ENCODE data around the gene NGF.
"Not testable (repeated sequence)": the region's sequence is repeated elsewhere in the genome, so short reads cannot be mapped to it uniquely, and the experiment has no call there.

Gene NGF

GRCh38 chr1:115337633-115338456 lies at the start of gene NGF:
NGF (minus strand) TSS chr1:115338249; CDS start chr1:115286795, 51,454 bp downstream.
- no peak within 1 kb of the TSS for H3K27ac ChIP-seq
- no peak for TF ChIP-seq ZFX (IDR thresholded peaks at IDR 0.05; ENCODE audit: borderline replicate concordance)
- TF ChIP-seq, protein P1, sequence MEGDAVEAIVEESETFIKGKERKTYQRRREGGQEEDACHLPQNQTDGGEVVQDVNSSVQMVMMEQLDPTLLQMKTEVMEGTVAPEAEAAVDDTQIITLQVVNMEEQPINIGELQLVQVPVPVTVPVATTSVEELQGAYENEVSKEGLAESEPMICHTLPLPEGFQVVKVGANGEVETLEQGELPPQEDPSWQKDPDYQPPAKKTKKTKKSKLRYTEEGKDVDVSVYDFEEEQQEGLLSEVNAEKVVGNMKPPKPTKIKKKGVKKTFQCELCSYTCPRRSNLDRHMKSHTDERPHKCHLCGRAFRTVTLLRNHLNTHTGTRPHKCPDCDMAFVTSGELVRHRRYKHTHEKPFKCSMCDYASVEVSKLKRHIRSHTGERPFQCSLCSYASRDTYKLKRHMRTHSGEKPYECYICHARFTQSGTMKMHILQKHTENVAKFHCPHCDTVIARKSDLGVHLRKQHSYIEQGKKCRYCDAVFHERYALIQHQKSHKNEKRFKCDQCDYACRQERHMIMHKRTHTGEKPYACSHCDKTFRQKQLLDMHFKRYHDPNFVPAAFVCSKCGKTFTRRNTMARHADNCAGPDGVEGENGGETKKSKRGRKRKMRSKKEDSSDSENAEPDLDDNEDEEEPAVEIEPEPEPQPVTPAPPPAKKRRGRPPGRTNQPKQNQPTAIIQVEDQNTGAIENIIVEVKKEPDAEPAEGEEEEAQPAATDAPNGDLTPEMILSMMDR (IDR thresholded peaks at IDR 0.05), result no peak

DNA sequence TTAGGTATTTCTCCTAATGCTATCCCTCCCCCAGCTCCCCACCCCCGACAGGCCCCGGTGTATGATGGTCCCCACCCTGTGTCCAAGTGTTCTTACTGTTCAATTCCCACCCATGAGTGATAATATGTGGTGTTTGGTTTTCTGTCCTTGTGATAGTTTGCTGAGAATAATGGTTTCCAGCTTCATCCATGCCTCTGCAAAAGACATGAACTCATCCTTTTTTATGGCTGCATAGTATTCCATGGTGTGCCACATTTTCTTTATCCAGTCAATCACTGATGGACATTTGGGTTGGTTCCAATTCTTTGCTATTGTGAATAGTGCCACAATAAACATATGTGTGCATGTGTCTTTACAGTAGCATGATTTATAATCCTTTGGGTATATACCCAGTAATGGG lies 45.4 kb upstream of the NGF start:
- not testable (repeated sequence) for H3K27ac ChIP-seq

GRCh38 chr1:115379943-115380342 lies 41.9 kb upstream of the NGF start:
- no peak overlapping the region for H3K27ac ChIP-seq
- TF ChIP-seq ZFX (IDR thresholded peaks at IDR 0.05; ENCODE audit: borderline replicate concordance), result no peak
- TF ChIP-seq, protein P1 (IDR thresholded peaks at IDR 0.05), result no peak

DNA sequence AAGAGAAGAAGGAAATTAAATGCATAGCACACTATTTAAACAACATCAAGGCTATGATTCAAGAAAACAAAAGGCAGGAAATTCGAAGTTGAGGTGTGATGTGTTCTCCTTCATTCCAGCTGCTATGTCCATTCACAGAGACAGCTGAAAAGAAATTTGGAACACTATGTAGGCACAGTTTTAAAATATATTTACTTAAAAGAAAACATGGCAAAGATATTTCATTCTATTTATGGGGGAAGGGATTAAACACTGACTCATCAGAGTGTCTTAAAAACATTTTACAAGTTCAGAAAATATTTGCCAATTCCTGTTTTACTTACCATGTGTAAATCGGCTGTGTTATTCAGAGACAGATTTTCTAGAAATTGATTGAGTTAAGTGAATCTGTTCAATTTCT lies 39.4 kb upstream of the NGF start:
- H3K27ac ChIP-seq, result no peak overlapping the region
- TF ChIP-seq, protein P1 (IDR thresholded peaks at IDR 0.05), result no peak
- TF ChIP-seq ZFX (IDR thresholded peaks at IDR 0.05; ENCODE audit: borderline replicate concordance), result no peak

DNA sequence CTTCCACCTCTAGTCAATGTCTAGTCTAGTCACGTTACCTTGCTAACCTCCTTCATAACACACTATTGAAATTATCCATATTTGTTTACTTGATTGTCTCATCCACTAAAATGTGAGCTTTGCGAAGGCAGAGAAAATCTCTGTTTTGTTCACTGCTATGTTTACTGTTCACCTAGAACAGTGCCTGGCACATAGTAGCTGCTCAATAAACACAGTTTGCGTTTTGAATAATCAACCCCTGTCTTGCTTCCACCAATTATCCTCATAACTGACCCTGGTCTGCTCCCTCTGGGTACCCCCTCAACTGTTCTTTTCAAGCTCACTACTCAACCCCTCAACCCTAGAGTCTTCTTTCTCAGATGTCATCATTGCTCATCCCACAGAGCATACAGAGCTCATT lies 36.5 kb upstream of the NGF start:
- no peak for TF ChIP-seq ZFX (IDR thresholded peaks at IDR 0.05; ENCODE audit: borderline replicate concordance)
- TF ChIP-seq, protein P1 (IDR thresholded peaks at IDR 0.05), result no peak
- H3K27ac ChIP-seq, result no peak overlapping the region

DNA sequence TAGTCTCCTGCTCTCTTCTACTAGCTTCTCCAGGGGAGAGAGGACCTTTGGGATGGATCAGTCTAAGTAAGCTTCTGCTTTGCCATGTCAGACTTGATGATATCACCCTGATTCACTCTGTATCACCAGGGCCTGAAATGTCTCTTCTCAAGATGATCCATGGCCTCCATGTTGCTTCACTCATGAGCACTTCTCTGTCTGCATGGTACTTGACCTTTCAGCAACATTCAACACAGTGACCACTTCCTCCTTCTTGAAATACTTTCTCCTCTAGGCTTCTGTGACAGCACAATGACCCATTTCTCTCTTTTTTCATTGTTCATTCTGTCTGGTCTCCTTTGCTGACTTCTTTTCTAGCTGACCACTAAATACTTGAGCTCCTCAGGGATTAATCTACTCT lies 35.3 kb upstream of the NGF start:
- TF ChIP-seq, protein P1 (IDR thresholded peaks at IDR 0.05), result no peak
- no peak for TF ChIP-seq ZFX (IDR thresholded peaks at IDR 0.05; ENCODE audit: borderline replicate concordance)
- H3K27ac ChIP-seq, result no peak overlapping the region

DNA sequence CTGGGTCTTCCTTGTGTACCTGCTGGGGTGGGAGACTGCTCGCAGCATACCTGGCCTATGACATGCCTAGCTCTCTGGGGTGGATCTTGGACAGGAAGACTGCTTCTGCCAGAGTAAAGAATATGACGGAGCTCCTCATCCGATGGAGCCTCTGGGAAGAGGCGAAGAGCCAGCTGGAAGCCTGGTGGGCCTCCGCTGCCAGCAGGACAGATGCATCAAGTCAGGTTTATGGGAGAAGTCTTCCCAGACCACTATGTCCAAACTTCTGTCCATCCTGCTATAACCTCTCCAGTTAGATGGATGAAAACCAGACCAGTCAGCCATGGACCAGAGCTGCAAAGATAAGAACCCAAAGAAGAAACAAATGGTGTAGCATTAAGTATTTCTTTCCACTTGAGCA lies 27.7 kb upstream of the NGF start:
- H3K27ac ChIP-seq, result no peak overlapping the region
- TF ChIP-seq, protein P1 (IDR thresholded peaks at IDR 0.05), result no peak
- TF ChIP-seq ZFX (IDR thresholded peaks at IDR 0.05; ENCODE audit: borderline replicate concordance), result no peak

DNA sequence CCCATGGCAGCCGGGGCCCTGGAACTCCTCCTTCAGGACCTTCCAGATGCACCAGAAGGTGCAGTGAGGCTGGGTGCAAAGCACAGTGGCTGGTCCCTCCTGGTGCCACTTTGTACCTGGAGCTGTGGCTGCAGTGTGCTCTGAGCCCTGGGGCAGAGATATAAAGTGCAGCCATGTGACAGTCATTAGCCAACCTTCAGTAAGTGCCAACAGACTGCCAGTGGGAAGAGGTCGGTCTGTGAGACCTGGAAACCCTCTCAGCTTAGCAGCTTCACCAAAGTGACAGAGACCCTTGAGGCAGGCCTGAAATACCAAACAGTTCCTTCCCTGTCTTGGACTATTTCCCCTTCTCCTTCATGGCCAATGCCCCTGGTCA lies 26.7 kb upstream of the NGF start:
- TF ChIP-seq, protein P1 (IDR thresholded peaks at IDR 0.05), result no peak
- TF ChIP-seq ZFX (IDR thresholded peaks at IDR 0.05; ENCODE audit: borderline replicate concordance), result no peak

More for the DNA sequence above, 26.7 kb upstream of the NGF start:
- no peak overlapping the region for H3K27ac ChIP-seq

All from 22Rv1 (cell line).